ENCODE measurements around the gene RC3H2. TPM values are rescaled to one million over a fixed set of nuclear protein-coding genes. Genes with fewer than 3 reads are reported as not detected.

Gene RC3H2
- total and polyA plus RNA-seq, 2 donors from 2014 or later: 9.8 to 49.9 TPM

GRCh38 chr9:122946461-122947005 lies 41.4 kb upstream of the RC3H2 start:
- FAIRE-seq: no peak
- no peak overlapping the region for H3K27ac ChIP-seq (ENCODE audit: low read depth in 2 of 2, low read length in 2 of 2)
- intact Hi-C loops (cut with DNase I): no loop called here

GRCh38 chr9:122944960-122945888 lies 40.1 kb upstream of the RC3H2 start:
- H3K27ac ChIP-seq (ENCODE audit: low read depth in 2 of 2, low read length in 2 of 2): no peak overlapping the region
- no peak for DNase-seq
- H3K9ac ChIP-seq (ENCODE audit: low read length in 3 of 3): no peak overlapping the region
- FAIRE-seq: no peak
- intact Hi-C loops (cut with DNase I): no loop called here
- no peak overlapping the region for H3K4me3 ChIP-seq (ENCODE audit: low read length in 3 of 3)
- no peaks in the 10 kb centered on the region for H3K9me3 ChIP-seq (ENCODE audit: control insufficient read depth in 2 of 3, insufficient read depth in 1 of 3, low read length in 3 of 3)
- no peaks in the 10 kb centered on the region for H3K36me3 ChIP-seq (ENCODE audit: control insufficient read depth in 2 of 3, insufficient read depth in 3 of 3, low read length in 3 of 3)
- H3K27me3 ChIP-seq (ENCODE audit: control insufficient read depth, insufficient read depth, low read length): no peaks in the 10 kb centered on the region
- H3K4me1 ChIP-seq (ENCODE audit: control insufficient read depth in 2 of 3, insufficient read depth in 2 of 3, low read depth in 1 of 3, low read length in 3 of 3): peaks cover 0 to 13% (median 6%) of the 10 kb centered on the region in 3 donors
- TF ChIP-seq CTCF (IDR thresholded peaks at IDR 0.05; ENCODE audit: borderline replicate concordance, extremely low read depth, insufficient read depth): no peak

More at GRCh38 chr9:122946461-122947005, 41.4 kb upstream of the RC3H2 start:
- Histone ChIP-seq H3K4me1 (ENCODE audit: control insufficient read depth in 2 of 3, insufficient read depth in 2 of 3, low read depth in 1 of 3, low read length in 3 of 3) (peaks cover 0 to 10% (median 2%) of the 10 kb centered on the region in 3 donors), H3K27me3 (ENCODE audit: control insufficient read depth, insufficient read depth, low read length) (no peaks in the 10 kb centered on the region), H3K36me3 (ENCODE audit: control insufficient read depth in 2 of 3, insufficient read depth in 3 of 3, low read length in 3 of 3) (no peaks in the 10 kb centered on the region), H3K4me3 (ENCODE audit: low read length in 3 of 3) (no peak overlapping the region), H3K9ac (ENCODE audit: low read length in 3 of 3) (no peak overlapping the region), H3K9me3 (ENCODE audit: control insufficient read depth in 2 of 3, insufficient read depth in 1 of 3, low read length in 3 of 3) (no peaks in the 10 kb centered on the region)
- no peak for TF ChIP-seq CTCF (IDR thresholded peaks at IDR 0.05; ENCODE audit: borderline replicate concordance, extremely low read depth, insufficient read depth)
- no peak for DNase-seq

- TF ChIP-seq CTCF (IDR thresholded peaks at IDR 0.05; ENCODE audit: borderline replicate concordance, extremely low read depth, insufficient read depth): no peak
- intact Hi-C loops (cut with DNase I): no loop called here
- Histone ChIP-seq H3K9ac (ENCODE audit: low read length in 3 of 3) (peak overlapping the region; percentile 31 to 84 (median 44)), H3K36me3 (ENCODE audit: control insufficient read depth in 2 of 3, insufficient read depth in 3 of 3, low read length in 3 of 3) (peaks cover 0 to 5% (median under 1%) of the 10 kb centered on the region in 3 donors), H3K27ac (ENCODE audit: low read depth in 2 of 2, low read length in 2 of 2) (peak overlapping the region; percentile 81 to 94), H3K27me3 (ENCODE audit: control insufficient read depth, insufficient read depth, low read length) (no peaks in the 10 kb centered on the region), H3K4me3 (ENCODE audit: low read length in 3 of 3) (peak overlapping the region; percentile 67 to 95 (median 76)), H3K9me3 (ENCODE audit: control insufficient read depth in 2 of 3, insufficient read depth in 1 of 3, low read length in 3 of 3) (no peaks in the 10 kb centered on the region), H3K4me1 (ENCODE audit: control insufficient read depth in 2 of 3, insufficient read depth in 2 of 3, low read depth in 1 of 3, low read length in 3 of 3) (peaks cover 0 to 14% (median 6%) of the 10 kb centered on the region in 3 donors)
- no peak for FAIRE-seq
- peak in 1 of 5 donors; percentile 48 for DNase-seq
Observed at GRCh38 chr9:122941582-122942234, 36.5 kb upstream of the RC3H2 start.
